Superior temporal gyrus (tissue), 1 donor: ENCODE data around the gene WSB1.
A peak's percentile ranks its signal among the peaks of the same experiment; 100 is the strongest.
"Not testable (repeated sequence)": the region's sequence is repeated elsewhere in the genome, so short reads cannot be mapped to it uniquely, and the experiment has no call there.

Experiments used
- DNase-seq: peaks from one replicate; pipeline ENCODE4 v3.0.0-alpha.2; 2016; ENCODE audit errors: extremely low spot score

WSB1 gene

DNA sequence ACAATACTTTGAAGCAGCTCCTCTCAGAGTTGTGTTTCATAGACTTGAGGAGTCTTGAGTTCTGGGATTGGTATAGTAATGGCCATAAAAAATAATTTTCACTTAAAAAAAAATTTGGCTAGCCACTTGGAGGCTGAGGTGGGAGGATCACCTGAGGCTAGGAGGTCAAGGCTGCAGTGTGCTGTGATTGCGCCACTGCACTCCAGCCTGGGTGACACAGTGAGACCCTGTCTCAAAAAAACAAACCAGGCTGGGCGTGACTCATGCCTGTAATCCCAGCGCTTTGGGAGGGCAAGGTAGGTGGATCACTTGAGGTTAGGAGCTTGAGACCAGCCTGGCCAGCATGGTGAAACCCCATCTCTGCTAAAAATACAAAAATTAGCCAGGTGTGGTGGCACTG, 14.8 kb upstream of the WSB1 start:
- not testable (repeated sequence) for DNase-seq

DNA sequence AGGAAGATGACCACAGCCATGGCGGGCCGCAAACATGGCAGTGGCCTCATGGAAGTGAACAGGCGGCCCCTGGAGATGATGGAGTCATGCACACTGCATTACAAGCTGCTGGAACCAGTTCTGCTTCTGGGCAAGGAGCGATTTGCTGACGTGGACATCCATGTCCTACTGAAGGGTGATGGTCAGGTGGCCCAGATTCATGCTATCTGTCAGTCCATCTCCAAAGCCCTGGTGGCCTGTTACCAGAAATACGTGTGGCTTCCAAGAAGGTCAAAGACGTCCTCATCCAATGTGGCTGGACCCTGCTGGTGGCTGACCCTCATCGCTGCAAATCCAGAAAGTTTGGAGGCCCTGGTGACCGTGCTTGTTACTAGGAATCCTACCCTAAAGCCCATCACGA, 13.4 kb upstream of the WSB1 start:
- no peak for DNase-seq

DNA sequence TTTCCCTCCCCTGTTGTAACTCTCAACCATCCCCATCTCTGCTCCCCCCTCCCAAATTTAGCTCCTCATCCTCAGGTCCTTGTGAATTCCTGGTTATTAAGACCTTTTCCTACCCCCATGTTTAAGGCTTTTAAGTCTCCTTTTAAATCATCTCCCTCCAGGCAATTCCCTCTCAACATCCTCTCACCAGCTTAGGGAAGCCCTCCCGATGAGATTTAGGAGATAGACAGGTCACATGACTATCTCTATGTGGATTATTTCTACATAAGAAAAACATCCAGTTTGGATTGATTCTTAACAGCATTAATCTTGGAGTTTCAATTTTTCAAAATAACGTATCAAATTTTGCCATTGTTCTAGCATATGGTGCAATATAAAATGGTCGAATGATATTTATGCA, 12.5 kb upstream of the WSB1 start:
- DNase-seq = no peak

DNA sequence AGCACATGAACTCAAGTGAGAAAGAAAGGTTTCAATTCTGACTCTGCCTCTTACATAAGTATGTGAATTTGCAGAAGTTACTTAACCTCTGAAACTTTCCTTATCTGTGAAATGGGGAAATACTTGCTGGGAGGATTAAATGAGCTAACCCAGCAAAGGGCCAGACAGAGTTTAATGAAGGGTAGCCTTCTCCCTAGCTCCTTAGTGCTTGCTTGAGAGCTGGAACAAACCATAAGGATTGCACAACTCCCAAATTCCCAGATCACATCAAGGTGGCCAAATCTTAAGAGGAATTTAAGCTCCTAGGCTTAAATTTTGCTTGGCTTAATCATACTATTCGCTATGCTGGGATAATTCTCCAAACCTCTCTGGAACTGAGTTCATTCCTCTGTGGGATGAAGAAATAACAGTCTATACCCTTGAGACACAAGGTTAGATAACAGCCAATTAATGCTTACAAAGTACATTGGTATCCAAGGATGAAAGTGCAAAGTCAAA, 11.8 kb upstream of the WSB1 start:
- DNase-seq = no peak

DNA sequence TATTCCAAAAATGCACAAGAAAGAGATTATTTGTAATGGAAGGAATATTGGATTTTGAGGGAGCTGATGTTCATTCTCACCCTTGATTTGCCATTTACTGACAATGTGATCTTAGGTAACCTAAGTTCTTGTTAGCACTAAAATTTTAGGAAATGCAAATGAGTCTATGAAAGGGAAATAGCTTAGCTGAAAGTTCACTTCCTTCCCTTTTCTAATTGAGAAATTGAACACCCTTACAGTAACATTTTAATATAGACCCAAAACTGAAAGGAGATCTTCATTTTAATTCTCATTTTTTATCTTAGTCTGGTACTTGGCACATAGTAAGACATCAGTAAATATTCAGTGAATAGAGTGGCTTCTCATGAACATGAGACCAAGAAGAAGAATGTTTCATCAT, 10.9 kb upstream of the WSB1 start:
- no peak for DNase-seq

DNA sequence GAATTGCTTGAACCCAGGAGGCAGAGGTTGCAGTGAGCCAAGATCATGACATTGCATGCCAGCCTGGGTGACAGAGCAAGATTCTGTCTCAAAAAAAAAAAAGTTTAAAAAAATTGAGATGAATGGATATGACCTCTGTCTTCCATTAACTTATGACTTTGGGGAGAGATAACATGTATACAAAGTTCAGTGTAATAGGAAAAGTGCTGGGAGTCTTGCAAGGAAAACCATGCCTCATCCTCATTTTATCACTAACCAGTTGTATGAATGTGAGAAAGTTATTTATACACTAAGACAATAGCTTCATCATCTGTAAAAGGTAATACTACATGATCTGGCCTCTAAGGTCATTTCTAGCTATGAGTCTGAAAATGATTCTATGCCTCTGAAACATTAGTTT, 10.2 kb upstream of the WSB1 start:
- no peak for DNase-seq

DNA sequence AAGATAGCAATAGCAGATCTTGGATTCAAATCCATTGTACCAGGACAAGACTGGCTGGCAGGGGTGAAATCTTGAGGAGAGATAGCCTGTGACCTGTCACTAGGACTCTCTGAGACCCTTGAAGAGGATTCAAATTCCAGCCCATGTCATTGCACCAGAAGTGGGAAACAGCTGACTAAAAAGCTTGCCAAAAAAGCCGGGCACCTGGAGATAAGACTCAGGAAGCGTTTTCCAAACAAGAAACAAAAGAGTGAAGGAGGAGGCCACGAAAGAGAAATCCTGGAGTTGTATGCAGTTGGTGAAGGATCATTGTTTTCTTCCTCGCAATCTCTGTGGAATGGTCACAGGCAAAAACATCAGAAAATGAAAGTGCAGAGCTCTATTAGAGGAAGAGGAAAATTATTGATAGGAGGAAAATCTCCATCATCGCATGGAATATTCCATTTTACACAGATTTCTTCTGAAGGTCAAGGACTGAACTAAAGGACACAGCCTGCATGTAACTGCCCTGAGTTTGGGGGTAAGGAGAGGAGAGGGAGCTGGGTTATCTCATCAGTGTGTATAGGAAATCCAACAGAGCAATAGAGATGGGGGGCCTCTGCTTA, 9.0 kb upstream of the WSB1 start:
- no peak for DNase-seq

DNA sequence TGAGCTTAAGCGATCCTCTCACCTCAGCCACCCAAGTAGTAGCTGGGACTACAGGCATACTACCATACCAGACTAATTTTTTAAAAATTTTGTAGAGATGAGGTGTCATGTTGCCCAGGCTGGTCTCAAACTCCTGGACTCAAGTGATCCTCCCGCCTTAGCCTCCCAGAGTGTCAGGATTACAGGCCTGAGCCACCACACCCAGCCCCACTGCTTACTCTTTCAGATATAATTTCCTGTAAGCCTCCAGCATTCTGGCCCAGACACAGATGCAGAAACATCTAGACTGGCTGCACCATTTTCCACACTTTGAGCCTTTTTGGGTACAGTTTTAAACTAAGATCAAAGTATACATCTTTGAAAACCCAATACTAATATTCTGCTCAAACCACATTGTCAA, 8.4 kb upstream of the WSB1 start:
- no peak for DNase-seq

DNA sequence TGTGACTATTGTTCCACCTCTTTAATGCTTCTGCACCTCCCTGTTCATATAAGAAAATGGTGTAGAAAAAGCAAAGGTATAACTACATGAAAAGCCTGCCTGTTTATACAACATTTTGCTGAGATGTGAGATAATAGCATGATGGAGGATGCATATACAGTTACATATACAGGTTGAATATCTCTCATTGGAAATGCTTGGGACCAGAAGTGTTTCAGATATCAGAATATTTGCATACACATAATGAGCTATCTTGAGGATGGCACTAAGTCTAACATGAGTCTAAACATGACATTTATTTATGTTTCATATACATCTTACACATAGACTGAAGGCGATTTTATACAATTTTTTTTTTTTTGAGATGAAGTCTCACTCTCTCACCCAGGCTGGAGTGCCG, 5.7 kb upstream of the WSB1 start:
- DNase-seq = no peak

DNA sequence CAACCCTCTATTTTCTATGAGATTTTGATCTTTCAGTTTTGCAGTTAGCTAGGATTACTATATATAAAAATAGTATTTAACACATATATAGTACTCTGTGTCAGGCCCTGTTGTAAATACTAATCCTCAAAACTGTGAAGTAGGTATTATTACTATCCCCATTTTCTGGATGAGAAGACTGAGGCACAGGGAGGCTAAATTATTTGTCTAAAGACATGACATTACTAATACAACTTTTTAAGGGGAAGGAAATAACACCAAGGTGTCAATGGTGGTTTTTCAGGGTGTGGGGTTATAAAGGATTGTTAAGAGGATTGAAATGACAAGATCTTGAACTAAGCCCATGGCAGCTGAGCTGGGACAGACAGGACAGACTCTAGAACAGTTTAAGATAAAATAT, 4.1 kb upstream of the WSB1 start:
- no peak for DNase-seq

DNA sequence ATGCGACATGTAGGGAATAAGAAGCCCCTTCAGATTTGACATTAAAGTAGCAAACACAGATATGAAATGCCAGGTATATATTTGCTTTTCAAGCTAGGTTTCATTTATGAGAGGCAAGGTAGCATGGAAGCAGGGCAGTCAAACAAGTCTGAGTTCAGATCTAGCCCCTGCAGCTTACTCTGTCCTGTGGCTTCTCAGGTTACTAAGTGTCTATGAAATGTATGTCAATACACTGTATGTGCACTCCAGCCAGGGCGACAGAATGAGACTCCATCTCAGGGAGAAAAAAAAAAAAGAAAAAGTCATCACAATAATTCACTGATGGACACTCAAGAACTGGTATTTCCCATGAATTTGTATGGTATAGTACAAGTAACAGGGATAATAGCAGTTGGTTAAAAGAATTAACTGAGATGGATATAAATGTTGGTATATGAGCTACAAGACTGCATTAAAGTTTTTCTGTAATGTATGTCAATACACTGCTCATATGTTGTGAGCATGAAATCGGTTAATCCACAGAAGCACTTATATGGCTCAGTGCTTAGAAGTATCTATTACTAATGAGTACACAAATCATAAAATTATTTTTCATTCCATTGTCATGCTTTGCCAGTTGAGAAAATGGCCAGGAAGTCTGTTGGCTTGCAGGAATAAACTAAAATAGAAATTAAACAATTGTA, 2.9 kb upstream of the WSB1 start:
- no peak for DNase-seq

DNA sequence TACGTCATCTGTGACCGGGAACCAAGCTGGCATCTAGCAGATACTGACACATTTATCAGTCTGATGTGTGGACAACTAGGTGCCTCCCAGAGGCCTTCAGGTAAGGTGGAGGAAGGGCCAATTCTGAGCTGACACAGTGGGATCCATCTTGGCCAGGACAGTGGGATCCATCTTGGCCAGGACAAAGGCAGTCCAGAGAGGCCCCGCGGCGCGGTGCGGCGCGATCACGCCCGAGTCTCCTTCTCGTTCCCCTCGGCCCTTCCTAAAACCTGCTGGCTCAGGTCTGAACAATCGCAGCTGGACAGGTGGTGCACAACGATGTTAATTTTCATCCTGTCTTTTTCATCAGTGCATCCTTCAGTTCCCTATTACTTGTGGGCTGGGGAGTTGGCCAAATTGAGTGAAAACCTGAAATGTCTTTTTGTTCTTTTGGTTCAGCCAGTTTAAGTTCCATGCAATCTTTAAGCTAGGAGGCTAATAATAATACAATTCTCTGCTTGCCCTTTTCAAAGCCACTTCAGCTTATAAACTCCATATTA, 486 bp upstream of the WSB1 start:
- no peak for DNase-seq

DNA sequence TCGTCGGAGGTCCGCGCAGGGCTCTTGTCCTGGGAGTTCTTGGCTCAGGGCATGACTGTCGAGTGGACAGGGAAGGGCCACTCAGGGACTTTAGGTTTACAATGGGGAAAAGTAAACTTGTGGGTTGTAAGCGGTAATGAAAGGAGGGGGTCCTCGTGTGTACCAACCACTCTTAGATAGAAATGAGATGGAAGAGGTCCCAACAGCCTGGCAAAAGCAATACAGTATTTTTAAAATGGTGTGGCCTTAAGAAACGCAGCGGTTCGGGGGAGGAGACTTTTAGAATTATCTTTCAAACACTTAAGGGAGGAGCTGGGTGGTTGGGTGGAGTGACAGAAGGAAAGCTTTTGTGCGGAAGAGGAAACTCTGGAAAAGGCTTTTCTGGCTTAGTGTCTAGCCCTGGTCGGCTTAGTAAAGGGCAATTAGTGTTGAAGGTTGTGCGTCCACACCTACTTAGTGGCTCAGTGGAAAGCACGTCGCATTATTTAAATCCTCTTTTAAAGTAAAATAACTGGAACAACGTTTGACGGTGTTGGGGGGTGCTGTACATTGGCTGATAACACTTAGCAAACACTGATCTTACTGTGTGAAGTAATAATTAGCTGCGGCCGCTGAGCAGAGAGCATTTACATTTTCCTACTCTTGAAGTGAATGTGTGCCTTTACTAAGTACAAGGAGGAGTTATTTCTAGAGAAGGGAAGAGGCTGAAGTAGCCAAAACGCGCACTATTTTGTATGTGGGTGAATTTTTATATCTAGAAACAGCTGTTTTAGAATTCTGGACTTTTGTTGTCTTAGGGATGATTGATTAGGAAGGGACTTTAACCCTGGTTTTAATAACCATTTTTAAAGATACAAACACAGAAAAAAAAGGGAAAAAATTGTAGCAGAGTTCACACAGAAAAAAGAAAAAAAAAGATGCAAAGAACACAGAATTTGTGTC, 1.0 kb downstream of the WSB1 start:
- DNase-seq = peak; percentile 78

DNA sequence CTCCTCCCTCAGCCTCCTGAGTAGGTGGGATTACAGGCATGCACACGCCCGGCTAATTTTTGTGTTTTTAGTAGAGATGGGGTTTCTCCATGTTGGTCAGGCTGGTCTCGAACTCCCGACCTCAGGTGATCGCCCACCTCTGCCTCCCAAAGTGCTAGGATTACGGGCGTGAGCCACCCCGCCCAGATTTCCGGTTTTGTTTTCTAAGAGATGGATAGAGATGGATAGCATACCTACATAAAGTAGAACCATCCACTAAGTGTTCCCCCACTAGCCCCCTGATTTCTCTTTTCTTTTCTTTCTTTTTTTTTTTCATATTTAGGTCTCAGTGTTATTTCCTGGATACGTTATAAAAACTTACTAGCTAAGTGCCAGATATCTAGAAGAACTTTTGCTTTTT, 2.0 kb downstream of the WSB1 start:
- DNase-seq = no peak

DNA sequence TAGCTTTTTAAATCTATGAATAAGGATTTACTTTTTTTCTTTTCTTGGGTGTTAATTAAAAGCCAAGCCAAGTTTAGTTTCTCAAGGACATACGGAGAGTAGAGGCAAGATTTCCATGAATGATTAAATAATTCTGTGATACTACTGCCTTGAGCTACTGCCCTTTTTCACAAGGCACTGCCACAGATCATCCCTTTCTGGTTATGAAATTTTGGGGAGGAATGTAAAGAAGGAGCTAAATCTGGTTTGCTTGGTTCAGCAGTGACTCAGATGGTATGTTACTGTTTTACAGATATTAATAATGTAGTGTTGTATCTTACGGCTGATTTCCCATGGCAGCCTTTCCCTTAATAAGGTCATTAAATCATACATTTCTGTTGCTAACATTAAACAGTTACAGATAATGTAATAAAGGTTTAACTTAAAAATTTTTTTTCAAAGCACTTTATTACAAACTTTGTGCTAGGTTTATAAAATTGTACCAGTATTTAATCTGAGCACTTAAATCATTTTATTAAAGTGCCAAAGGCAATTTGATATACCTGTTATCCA, 2.6 kb downstream of the WSB1 start:
- DNase-seq = no peak

DNA sequence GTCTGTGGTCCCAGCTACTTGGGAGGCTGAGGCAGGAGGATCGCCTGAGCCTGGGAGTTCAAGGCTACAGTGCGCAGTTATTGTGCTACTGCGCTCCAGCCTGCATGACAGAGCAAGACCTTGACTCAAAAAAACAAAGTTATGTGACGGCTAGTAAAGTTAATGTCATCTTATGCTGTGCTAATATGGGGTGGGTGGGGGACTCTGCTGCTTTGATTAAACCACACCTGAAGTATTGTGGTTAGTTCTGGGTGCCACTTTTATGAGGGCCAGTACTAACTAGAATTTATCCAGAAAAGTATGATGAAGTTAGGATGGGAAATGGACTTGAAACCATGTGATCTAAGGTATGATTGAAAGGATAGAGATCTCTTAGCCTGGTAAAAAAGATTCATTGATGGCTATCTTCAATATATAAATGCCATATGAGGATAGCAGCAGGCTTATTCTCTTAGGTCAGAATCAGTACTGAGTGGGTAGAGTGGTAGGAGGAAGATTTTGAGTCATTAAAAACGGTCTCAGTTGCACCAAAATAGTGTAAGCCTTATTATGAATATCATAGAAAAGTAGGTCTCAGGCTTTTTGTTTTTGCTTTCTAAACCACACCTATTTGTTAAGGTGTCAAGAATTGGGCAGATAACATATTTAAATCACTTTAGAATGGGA, 5.6 kb downstream of the WSB1 start:
- DNase-seq = no peak

DNA sequence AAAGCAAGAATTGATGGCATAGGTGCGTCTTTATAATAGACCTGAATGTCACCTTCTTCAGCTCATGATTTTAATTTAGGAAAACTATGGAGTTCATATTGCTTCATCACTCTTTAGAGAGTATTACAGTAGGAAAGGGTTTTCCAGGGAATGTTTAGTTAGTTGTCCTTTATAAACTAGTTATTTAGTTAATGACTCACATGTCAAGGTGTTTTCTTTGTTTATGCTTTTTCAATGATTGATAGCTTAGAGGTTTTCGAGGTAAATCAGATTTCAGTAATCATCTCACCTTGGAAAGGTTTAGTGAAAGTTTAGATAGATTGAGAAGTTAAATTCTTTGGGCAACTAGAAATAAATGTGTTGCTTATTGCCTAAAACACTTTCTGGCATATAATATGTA, 9.8 kb downstream of the WSB1 start:
- no peak for DNase-seq

DNA sequence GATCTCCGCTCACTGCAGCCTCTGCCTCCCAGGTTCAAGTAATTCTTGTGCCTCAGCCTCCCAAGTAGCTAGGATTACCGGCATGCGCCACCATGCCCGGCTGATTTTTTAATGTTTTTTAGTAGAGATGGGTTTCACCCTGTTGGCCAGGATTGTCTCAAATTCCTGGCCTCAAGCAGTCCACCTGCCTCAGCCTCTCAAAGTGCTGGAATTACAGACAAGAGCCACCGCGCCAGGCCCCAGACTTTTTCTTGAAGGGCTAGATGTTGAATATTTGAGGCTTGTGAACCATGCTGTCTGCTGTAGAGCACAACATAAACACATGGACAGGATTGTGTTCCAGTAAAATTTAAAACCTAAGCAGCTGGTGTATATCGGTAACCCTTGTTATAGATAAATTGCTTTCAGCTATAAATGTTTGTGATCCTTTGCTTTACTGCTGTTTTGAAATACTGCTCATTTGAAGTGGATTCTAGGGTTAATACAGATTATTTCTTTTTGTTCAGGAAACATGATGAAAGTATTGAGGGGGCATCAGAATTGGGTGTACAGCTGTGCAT, 12.4 kb downstream of the WSB1 start:
- no peak for DNase-seq

DNA sequence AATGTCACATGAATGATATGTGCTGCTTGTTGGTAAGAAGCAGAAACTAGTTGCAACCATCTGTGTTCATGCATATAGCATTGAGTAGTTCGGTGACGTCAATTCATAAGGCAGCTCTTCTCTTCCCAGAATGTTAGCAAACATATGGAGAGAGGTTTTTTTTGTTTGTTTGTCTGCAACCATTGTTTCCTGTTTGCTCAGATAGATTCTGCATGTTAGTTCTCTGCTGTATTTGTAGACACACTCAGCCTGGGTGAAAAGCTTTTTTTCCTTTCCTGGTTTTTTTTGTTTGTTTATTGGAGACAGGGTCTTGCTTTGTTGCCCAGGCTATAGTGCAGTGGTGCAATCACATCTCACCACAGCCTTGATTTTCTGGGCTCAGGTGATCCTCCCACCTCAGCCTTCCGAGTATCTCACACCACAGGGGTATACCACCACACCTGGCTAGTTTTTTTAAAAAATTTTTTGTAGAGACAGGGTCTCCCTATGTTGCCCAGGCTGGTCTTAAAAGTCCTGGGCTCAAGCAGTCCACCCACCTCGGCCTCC, 16.7 kb downstream of the WSB1 start:
- DNase-seq = no peak

DNA sequence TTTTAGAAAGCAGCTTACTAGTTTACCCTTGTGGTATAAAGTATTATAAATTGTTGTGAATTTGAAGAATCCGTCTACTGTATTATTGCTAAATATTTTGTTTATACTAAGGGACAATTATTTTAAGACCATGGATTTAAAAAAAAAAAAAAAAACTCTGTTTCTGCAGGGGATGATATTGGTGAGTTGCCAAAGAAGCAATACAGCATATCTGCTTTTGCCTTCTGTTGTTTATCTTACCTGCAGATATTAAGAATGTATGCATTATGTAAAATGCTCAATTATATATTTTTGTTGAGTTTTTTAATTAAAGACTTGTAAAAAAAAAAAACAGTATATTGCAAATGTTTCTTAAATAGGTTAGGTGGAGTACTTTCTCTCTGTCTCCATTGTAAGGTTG, 19.4 kb downstream of the WSB1 start:
- no peak for DNase-seq

DNA sequence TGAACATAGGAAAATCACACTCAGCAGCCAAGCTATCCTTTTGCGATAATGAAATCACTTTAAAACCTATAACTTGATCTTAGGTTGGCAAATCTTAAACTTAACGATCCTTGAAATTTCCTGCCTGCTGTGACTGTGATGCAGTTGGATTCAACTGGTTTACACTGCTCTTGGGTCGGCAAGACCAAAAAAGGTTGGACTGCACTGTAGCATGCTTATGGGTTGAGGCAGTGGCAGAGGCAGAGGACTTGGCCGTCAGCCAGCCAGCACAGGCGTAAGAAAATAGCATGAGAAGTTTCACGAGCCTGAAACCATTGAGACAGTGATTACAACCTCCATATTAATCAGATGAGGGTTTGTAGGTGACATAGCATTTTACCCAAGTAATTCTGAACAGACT, 21.4 kb downstream of the WSB1 start:
- peak; percentile 64 for DNase-seq
